ENCODE data around the gene HBA2.
"Not testable (repeated sequence)": the region's sequence is repeated elsewhere in the genome, so short reads cannot be mapped to it uniquely, and the experiment has no call there.

The HBA2 gene

DNA sequence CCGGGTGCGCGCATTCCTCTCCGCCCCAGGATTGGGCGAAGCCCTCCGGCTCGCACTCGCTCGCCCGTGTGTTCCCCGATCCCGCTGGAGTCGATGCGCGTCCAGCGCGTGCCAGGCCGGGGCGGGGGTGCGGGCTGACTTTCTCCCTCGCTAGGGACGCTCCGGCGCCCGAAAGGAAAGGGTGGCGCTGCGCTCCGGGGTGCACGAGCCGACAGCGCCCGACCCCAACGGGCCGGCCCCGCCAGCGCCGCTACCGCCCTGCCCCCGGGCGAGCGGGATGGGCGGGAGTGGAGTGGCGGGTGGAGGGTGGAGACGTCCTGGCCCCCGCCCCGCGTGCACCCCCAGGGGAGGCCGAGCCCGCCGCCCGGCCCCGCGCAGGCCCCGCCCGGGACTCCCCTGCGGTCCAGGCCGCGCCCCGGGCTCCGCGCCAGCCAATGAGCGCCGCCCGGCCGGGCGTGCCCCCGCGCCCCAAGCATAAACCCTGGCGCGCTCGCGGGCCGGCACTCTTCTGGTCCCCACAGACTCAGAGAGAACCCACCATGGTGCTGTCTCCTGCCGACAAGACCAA, at the start of gene HBA2:
Gene HBA2 (plus strand): TSS at position 503 of the 568 bp plus-strand sequence. CDS start 37 bp downstream, at position 540.
- DNase-seq: not testable (repeated sequence)

DNA sequence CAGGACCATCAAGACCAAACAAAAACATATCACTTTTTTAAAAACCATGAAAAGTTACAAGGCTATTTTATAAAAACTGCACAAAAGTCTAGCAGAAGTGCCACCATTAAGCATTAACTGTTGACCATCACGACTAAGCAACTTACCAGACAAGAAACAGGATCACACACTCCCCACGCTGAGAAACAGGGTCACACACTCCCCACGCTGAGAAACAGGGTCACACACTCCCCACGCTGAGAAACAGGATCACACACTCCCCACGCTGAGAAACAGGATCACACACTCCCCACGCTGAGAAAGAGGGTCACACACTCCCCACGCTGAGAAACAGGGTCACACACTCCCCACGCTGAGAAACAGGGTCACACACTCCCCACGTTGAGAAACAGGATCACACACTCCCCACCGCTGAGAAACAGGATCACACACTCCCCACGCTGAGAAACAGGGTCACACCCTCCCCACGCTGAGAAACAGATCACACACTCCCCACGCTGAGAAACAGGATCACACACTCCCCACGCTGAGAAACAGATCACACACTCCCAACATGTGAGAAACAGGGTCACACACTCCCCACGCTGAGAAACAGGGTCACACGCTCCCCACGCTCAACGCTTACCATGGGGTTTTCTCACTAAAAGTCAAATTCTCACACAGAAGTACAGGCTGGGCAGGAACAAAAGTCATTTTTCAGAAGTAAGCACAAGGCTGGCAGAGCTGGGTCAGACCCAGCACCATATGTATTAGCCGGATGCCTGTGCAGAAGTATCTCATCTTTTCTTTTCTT, 48.9 kb upstream of the HBA2 start:
- DNase-seq: not testable (repeated sequence)

- peak; percentile 12 for DNase-seq
These were observed 47.7 kb upstream of the HBA2 start for GRCh38 chr16:125011-125410.

- DNase-seq: no peak
These were observed 43.6 kb upstream of the HBA2 start for GRCh38 chr16:129075-129474.

GRCh38 chr16:130533-131173, 42.0 kb upstream of the HBA2 start:
- DNase-seq: no peak

DNA sequence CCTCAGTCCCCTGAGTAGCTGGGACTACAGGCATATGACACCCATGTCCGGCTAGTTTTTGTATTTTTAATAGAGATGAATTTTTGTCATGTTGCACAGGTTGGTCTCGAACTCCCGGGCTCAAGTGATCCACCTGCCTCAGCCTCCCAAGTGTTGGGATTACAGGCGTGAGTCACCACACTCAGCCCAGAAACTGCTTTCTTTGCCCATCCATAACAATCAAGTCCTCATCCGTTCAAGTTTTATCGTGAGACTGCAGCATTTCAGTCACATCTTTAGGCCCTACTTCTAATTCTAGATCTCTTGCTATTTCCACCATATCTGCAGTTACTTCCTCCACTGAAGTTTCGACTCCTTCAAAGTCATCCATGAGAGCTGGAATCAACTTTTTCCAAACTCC, 40.6 kb upstream of the HBA2 start:
- DNase-seq: no peak

- DNase-seq: no peak
These were observed 39.0 kb upstream of the HBA2 start for GRCh38 chr16:133716-134115.

DNA sequence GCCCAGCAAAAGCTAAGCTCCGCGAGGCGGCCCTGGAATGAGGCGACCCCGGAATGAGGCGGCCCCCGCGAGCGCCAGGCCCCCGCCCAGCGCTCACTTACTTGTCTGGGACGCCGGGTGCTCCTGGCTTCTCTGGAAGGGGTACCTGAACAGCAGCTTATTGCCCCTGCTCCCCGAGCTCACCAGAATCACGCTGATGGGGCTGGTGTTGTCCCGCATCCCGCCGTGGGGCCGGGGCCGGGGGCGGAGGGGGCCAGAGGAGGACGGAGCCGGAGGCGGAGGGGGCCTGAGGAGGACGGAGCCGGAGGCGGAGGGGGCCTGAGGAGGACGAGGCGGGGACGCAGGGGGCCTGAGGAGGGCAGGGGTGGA, 34.6 kb upstream of the HBA2 start:
- DNase-seq: peak; percentile 6

GRCh38 chr16:140175-140857, 32.4 kb upstream of the HBA2 start:
- DNase-seq: no peak

- DNase-seq: no peak
These were observed 30.2 kb upstream of the HBA2 start for GRCh38 chr16:142405-142967.

- DNase-seq: no peak
These were observed 29.6 kb upstream of the HBA2 start for GRCh38 chr16:143047-143446.

- DNase-seq: no peak
These were observed 29.2 kb upstream of the HBA2 start for GRCh38 chr16:143456-143855.

GRCh38 chr16:144797-145252, 27.9 kb upstream of the HBA2 start:
- no peak for DNase-seq

DNA sequence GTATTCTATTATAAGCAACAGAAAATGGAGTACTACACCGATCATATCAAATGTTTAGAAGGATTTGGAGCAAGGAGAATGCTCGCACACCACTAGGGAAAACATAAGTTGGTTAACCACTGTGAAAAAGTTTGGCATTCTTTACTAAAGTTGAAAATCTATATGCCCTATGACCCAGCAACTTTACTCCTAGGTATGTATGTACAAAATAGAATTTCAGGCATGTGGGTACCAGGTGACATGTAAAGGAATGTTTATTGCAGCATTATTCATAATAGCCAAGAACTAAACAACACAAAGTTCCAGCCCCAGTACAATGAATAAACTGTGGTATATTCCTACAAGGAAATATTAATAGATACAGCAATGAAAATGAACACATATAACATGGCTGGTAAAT, 26.0 kb upstream of the HBA2 start:
- no peak for DNase-seq

DNA sequence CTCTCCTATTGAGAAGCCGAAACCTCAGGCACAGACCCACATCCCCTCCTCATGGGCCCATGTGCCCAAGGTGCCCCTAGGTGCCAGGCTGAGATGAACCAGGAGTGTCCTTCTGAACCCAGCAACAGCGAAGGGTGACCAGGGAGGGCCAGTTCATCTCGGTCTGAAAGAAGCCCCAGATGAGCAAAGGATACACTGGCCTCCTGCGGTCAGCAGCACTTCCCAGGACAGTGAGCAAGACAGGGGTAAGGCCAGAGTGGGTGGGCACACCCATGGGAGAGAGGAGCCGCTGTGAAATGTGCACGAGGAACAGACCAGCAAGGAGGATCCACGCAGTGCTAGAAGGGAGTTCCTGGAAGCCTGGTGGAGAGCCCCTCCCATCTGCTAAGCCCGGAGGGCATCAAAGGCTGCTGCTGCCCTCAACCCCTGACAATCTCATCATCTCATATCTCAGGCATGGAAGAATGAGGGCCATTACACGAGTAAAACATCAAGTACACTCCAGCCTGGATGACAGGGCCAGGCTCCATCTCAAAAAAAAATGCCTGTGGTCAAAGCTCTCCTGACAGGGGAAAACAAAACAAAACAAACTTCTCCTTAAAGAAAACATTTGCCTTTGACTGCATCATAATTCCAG, 23.5 kb upstream of the HBA2 start:
- no peak for DNase-seq

- no peak for DNase-seq
These were observed 20.2 kb upstream of the HBA2 start, which contains the start of gene HBZ for GRCh38 chr16:152141-153128. Gene HBZ, plus strand, starts transcription at chr16:152644. Its CDS starts 266 bp downstream, at chr16:152910.

GRCh38 chr16:153129-153521, 19.6 kb upstream of the HBA2 start:
- not testable (repeated sequence) for DNase-seq

- DNase-seq: not testable (repeated sequence)
These were observed 19.0 kb upstream of the HBA2 start for GRCh38 chr16:153550-154216.

DNA sequence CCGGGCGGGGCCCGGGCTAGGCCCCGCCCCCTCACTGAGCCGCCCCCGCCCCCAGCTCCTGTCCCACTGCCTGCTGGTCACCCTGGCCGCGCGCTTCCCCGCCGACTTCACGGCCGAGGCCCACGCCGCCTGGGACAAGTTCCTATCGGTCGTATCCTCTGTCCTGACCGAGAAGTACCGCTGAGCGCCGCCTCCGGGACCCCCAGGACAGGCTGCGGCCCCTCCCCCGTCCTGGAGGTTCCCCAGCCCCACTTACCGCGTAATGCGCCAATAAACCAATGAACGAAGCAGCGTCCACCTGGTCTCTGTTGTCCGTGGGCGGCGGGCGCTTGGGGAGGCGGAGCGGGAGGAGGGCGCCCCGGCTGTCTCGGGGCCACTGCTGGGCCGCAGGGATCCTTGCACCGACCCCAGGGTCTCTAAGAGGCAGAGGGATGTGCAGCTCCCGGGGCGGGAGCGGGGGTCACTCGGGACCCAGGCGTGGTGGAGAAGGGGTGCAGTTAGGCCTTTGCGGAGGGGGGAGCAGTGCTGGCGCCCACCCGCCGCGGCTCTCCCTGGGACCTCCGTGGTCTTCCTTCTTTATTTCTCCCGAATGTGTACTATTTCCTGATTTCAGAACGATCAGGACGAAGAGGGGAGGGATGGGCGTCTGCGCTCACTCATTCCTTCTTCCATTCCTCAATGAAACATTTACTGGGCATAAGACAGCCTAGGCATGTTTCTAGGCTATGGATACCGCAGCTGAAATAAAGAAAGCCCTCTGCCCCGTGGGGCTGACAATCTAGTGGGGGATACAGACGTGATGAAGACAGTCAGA, 18.3 kb upstream of the HBA2 start:
- peak; percentile 37 for DNase-seq

- no peak for DNase-seq
These were observed 17.7 kb upstream of the HBA2 start for GRCh38 chr16:155031-155398.

Measured in NCI-H2171 treated with DMSO at 0.1 percent for 48 hours (cell line).